ENCODE results near the gene FRY.
"Not testable (repeated sequence)": the region's sequence is repeated elsewhere in the genome, so short reads cannot be mapped to it uniquely, and the experiment has no call there.

FRY gene

GRCh38 chr13:31987535-31988170 lies 43.9 kb upstream of the FRY start:
- TF ChIP-seq CTCF (IDR thresholded peaks at IDR 0.05; ENCODE audit: low read depth, low read length, missing control alignments): no peak
- Histone ChIP-seq H3K27me3 (replicated peaks) (no peaks in the 10 kb centered on the region), H3K36me3 (replicated peaks) (no peaks in the 10 kb centered on the region), H3K4me3 (ENCODE audit: low read depth, low read length) (no peak overlapping the region), H3K27ac (no peak overlapping the region)
- DNase-seq: no peak
- in situ Hi-C loops (cut with HindIII; ENCODE audit: low pct_ligation_motif_present, low sequenced_read_pairs): no loop called here

GRCh38 chr13:31994367-31994766 lies 37.2 kb upstream of the FRY start:
- DNase-seq; H3K4me3 ChIP-seq (ENCODE audit: low read depth, low read length); H3K27ac ChIP-seq; H3K27me3 ChIP-seq (replicated peaks); in situ Hi-C loops (cut with HindIII; ENCODE audit: low pct_ligation_motif_present, low sequenced_read_pairs); H3K36me3 ChIP-seq (replicated peaks): not testable (repeated sequence)

- in situ Hi-C loops (cut with HindIII; ENCODE audit: low pct_ligation_motif_present, low sequenced_read_pairs): no loop called here
- H3K27ac ChIP-seq: no peak overlapping the region
- no peak for DNase-seq
- no peaks in the 10 kb centered on the region for H3K27me3 ChIP-seq (replicated peaks)
- peak; percentile 10 for TF ChIP-seq CTCF (IDR thresholded peaks at IDR 0.05; ENCODE audit: low read depth, low read length, missing control alignments)
- H3K4me3 ChIP-seq (ENCODE audit: low read depth, low read length): no peak overlapping the region
- H3K36me3 ChIP-seq (replicated peaks): no peaks in the 10 kb centered on the region
These were observed 35.0 kb upstream of the FRY start for GRCh38 chr13:31996601-31997000.

GRCh38 chr13:31997641-31998040 lies 33.9 kb upstream of the FRY start:
- DNase-seq: no peak
- no peaks in the 10 kb centered on the region for H3K27me3 ChIP-seq (replicated peaks)
- in situ Hi-C loops (cut with HindIII; ENCODE audit: low pct_ligation_motif_present, low sequenced_read_pairs): no loop called here
- no peak overlapping the region for H3K27ac ChIP-seq
- no peak for TF ChIP-seq CTCF (IDR thresholded peaks at IDR 0.05; ENCODE audit: low read depth, low read length, missing control alignments)
- H3K36me3 ChIP-seq (replicated peaks): no peaks in the 10 kb centered on the region
- no peak overlapping the region for H3K4me3 ChIP-seq (ENCODE audit: low read depth, low read length)

GRCh38 chr13:31998131-31998530 lies 33.4 kb upstream of the FRY start:
- no peak overlapping the region for H3K27ac ChIP-seq
- H3K27me3 ChIP-seq (replicated peaks): no peaks in the 10 kb centered on the region
- no peak for TF ChIP-seq CTCF (IDR thresholded peaks at IDR 0.05; ENCODE audit: low read depth, low read length, missing control alignments)
- in situ Hi-C loops (cut with HindIII; ENCODE audit: low pct_ligation_motif_present, low sequenced_read_pairs): no loop called here
- DNase-seq: no peak
- no peaks in the 10 kb centered on the region for H3K36me3 ChIP-seq (replicated peaks)
- H3K4me3 ChIP-seq (ENCODE audit: low read depth, low read length): no peak overlapping the region

- DNase-seq; H3K4me3 ChIP-seq (ENCODE audit: low read depth, low read length); in situ Hi-C loops (cut with HindIII; ENCODE audit: low pct_ligation_motif_present, low sequenced_read_pairs); H3K27ac ChIP-seq; H3K27me3 ChIP-seq (replicated peaks); H3K36me3 ChIP-seq (replicated peaks): not testable (repeated sequence)
These were observed 30.8 kb upstream of the FRY start for GRCh38 chr13:32000754-32001153.

- H3K4me3 ChIP-seq (ENCODE audit: low read depth, low read length): no peak overlapping the region
- peak; percentile 70 for TF ChIP-seq CTCF (IDR thresholded peaks at IDR 0.05; ENCODE audit: low read depth, low read length, missing control alignments)
- H3K27ac ChIP-seq: no peak overlapping the region
- no peaks in the 10 kb centered on the region for H3K36me3 ChIP-seq (replicated peaks)
- in situ Hi-C loops (cut with HindIII; ENCODE audit: low pct_ligation_motif_present, low sequenced_read_pairs): no loop called here
- peak; percentile 35 for DNase-seq
- no peaks in the 10 kb centered on the region for H3K27me3 ChIP-seq (replicated peaks)
These were observed 30.3 kb upstream of the FRY start for GRCh38 chr13:32001154-32001768.
